IPS DF 6.9 (cell line): Measurements from ENCODE around the gene SCIN.
"Not testable (repeated sequence)": the region's sequence is repeated elsewhere in the genome, so short reads cannot be mapped to it uniquely, and the experiment has no call there.

Experiments used
- DNase-seq: peaks from one replicate; pipeline ENCODE4 v3.0.0-alpha.2; 2013; ENCODE audit warnings: low read depth, low spot score
- H3K27ac ChIP-seq: one replicate; pipeline ENCODE4 v1.5.1; 2013; ENCODE audit warnings: low read length, control low read depth
- H3K27me3 ChIP-seq: 2 replicates; pipeline ENCODE4 v1.6.1; 2013; ENCODE audit warnings: mild to moderate bottlenecking, low read length; ENCODE audit not compliant: control insufficient read depth, insufficient read depth
- H3K36me3 ChIP-seq: 2 replicates; pipeline ENCODE4 v1.6.1; 2013; ENCODE audit warnings: low read length; ENCODE audit not compliant: control insufficient read depth, insufficient read depth
- H3K4me1 ChIP-seq: 2 replicates; pipeline ENCODE4 v1.6.1; 2013; ENCODE audit warnings: low read length; ENCODE audit not compliant: control insufficient read depth, insufficient read depth
- H3K4me3 ChIP-seq: 2 replicates; pipeline ENCODE4 v1.5.1; 2013; ENCODE audit warnings: mild to moderate bottlenecking, low read length
- H3K9me3 ChIP-seq: 2 replicates; pipeline ENCODE4 v1.6.1; 2013; ENCODE audit warnings: low read length, inconsistent platforms; ENCODE audit not compliant: control insufficient read depth, insufficient read depth
- whole genome bisulfite sequencing: extraction: QIAGEN DNeasy Blood & Tissue Kit; methylation state at CpG from one replicate; pipeline ENCODE4 v1.1.7; 2013; ENCODE audit warnings: mixed read lengths, missing lambda C conversion rate; ENCODE audit not compliant: insufficient read length, insufficient coverage; 5-methylcytosine and 5-hydroxymethylcytosine counted together

SCIN gene

GRCh38 chr7:12635830-12636229, 65.3 kb downstream of the SCIN start:
- no CpG with 5 or more reads among the region's 6 CpGs for WGBS
- Histone ChIP-seq H3K9me3 (no peaks in the 10 kb centered on the region), H3K27me3 (no peaks in the 10 kb centered on the region), H3K4me1 (no peaks in the 10 kb centered on the region), H3K36me3 (no peaks in the 10 kb centered on the region), H3K4me3 (no peak overlapping the region), H3K27ac (no peak overlapping the region)
- DNase-seq, result no peak

GRCh38 chr7:12637328-12637727, 66.8 kb downstream of the SCIN start:
- H3K27me3 ChIP-seq, result no peaks in the 10 kb centered on the region
- no peak overlapping the region for H3K4me3 ChIP-seq
- H3K36me3 ChIP-seq, result no peaks in the 10 kb centered on the region
- no peaks in the 10 kb centered on the region for H3K4me1 ChIP-seq
- no peak overlapping the region for H3K27ac ChIP-seq
- H3K9me3 ChIP-seq, result no peaks in the 10 kb centered on the region
- DNase-seq, result no peak

GRCh38 chr7:12637819-12638592, 67.5 kb downstream of the SCIN start:
- no CpG with 5 or more reads among the region's 4 CpGs for WGBS
- Histone ChIP-seq H3K4me1 (no peaks in the 10 kb centered on the region), H3K9me3 (no peaks in the 10 kb centered on the region), H3K36me3 (no peaks in the 10 kb centered on the region), H3K27me3 (no peaks in the 10 kb centered on the region), H3K4me3 (no peak overlapping the region), H3K27ac (no peak overlapping the region)
- DNase-seq, result no peak

GRCh38 chr7:12638851-12639456, 68.4 kb downstream of the SCIN start:
- no peak for DNase-seq
- Histone ChIP-seq H3K4me3 (no peak overlapping the region), H3K27me3 (no peaks in the 10 kb centered on the region), H3K9me3 (no peaks in the 10 kb centered on the region), H3K4me1 (no peaks in the 10 kb centered on the region), H3K27ac (no peak overlapping the region), H3K36me3 (no peaks in the 10 kb centered on the region)
- WGBS, result no CpG with 5 or more reads among the region's 6 CpGs

- Histone ChIP-seq H3K27me3 (no peaks in the 10 kb centered on the region), H3K27ac (no peak overlapping the region), H3K4me1 (no peaks in the 10 kb centered on the region), H3K4me3 (no peak overlapping the region), H3K9me3 (no peaks in the 10 kb centered on the region), H3K36me3 (no peaks in the 10 kb centered on the region)
- DNase-seq, result no peak
- no CpG with 5 or more reads among the region's 7 CpGs for WGBS
Observed at GRCh38 chr7:12640299-12641096, 70.0 kb downstream of the SCIN start.

- Histone ChIP-seq H3K27me3 (no peaks in the 10 kb centered on the region), H3K4me3 (no peak overlapping the region), H3K4me1 (no peaks in the 10 kb centered on the region; the same call in 1 of the 2 replicates), H3K9me3 (no peaks in the 10 kb centered on the region), H3K27ac (no peak overlapping the region), H3K36me3 (no peaks in the 10 kb centered on the region)
- no peak for DNase-seq
- WGBS, result no CpG with 5 or more reads among the region's 3 CpGs
Observed at GRCh38 chr7:12641196-12641595, 70.7 kb downstream of the SCIN start.

- H3K4me3 ChIP-seq, result no peak overlapping the region
- no peaks in the 10 kb centered on the region for H3K27me3 ChIP-seq
- peaks cover 1% of the 10 kb centered on the region; the same call in 1 of the 2 replicates for H3K4me1 ChIP-seq
- H3K36me3 ChIP-seq, result no peaks in the 10 kb centered on the region; the same call in 1 of the 2 replicates
- WGBS, result no CpG with 5 or more reads among the region's 5 CpGs
- H3K27ac ChIP-seq, result no peak overlapping the region
- no peaks in the 10 kb centered on the region for H3K9me3 ChIP-seq
- no peak for DNase-seq
Observed at GRCh38 chr7:12642508-12642907, 72.0 kb downstream of the SCIN start.

- Histone ChIP-seq H3K27me3 (no peaks in the 10 kb centered on the region), H3K27ac (no peak overlapping the region), H3K4me1 (peaks cover 1% of the 10 kb centered on the region; the same call in 1 of the 2 replicates), H3K36me3 (no peaks in the 10 kb centered on the region; the same call in 1 of the 2 replicates), H3K9me3 (no peaks in the 10 kb centered on the region), H3K4me3 (no peak overlapping the region)
- DNase-seq, result no peak
- no CpG with 5 or more reads among the region's 3 CpGs for WGBS
Observed at GRCh38 chr7:12643001-12643643, 72.6 kb downstream of the SCIN start.

- no peak for DNase-seq
- no CpG with 5 or more reads among the region's 5 CpGs for WGBS
- Histone ChIP-seq H3K36me3 (no peaks in the 10 kb centered on the region; the same call in 1 of the 2 replicates), H3K4me3 (no peak overlapping the region), H3K27ac (no peak overlapping the region), H3K9me3 (no peaks in the 10 kb centered on the region), H3K27me3 (no peaks in the 10 kb centered on the region), H3K4me1 (peaks cover 1% of the 10 kb centered on the region; the same call in 1 of the 2 replicates)
Observed at GRCh38 chr7:12643644-12644043, 73.1 kb downstream of the SCIN start.

- not testable (repeated sequence) for H3K27ac ChIP-seq, H3K4me1 ChIP-seq, H3K4me3 ChIP-seq, H3K36me3 ChIP-seq, H3K27me3 ChIP-seq, DNase-seq, H3K9me3 ChIP-seq
- no CpG with 5 or more reads among the region's 6 CpGs for WGBS
Observed at GRCh38 chr7:12645212-12645611, 74.7 kb downstream of the SCIN start.
